Calu3 (cell line): ENCODE measurements around the gene MAPKAPK5. TPM values are rescaled to one million over a fixed set of nuclear protein-coding genes. Genes with fewer than 3 reads are reported as not detected.
A peak's percentile ranks its signal among the peaks of the same experiment; 100 is the strongest.

Experiments
- BruUV-seq: library from RNA; stranded (reverse); fragments of 400-500 nt; replicated peaks from 2 replicates; lab custom pipeline; 2021; lab: Mats Ljungman, UMichigan
- CTCF ChIA-PET: fragments of 300-600 bp; sonication (Branson Sonifier 250); formaldehyde crosslinking; loops from one replicate; lab custom pipeline; 2022; ENCODE audit warnings: antibody characterized with exemption; lab: Charles Lee
- DNase-seq: peaks from one replicate; pipeline ENCODE4 v3.0.0; 2022
- H3K27ac Mint-ChIP-seq: one replicate; pipeline ENCODE4 v1.8.0; 2022; ENCODE audit warnings: mixed read lengths; ENCODE audit not compliant: unreplicated experiment
- H3K27me3 Mint-ChIP-seq: one replicate; pipeline ENCODE4 v1.8.0; 2022; ENCODE audit warnings: mixed read lengths; ENCODE audit not compliant: unreplicated experiment
- H3K36me3 Mint-ChIP-seq: one replicate; pipeline ENCODE4 v1.8.0; 2022; ENCODE audit warnings: mild to moderate bottlenecking, moderate library complexity, mixed read lengths; ENCODE audit not compliant: insufficient read depth, unreplicated experiment
- H3K4me1 Mint-ChIP-seq: one replicate; pipeline ENCODE4 v1.8.0; 2022; ENCODE audit warnings: mild to moderate bottlenecking, low read depth, mixed read lengths; ENCODE audit not compliant: unreplicated experiment
- H3K4me3 Mint-ChIP-seq: one replicate; pipeline ENCODE4 v1.8.0; 2022; ENCODE audit warnings: mild to moderate bottlenecking, low read depth, moderate library complexity, mixed read lengths; ENCODE audit not compliant: unreplicated experiment
- H3K9me3 Mint-ChIP-seq: one replicate; pipeline ENCODE4 v1.8.0; 2022; ENCODE audit warnings: low read depth, mixed read lengths; ENCODE audit not compliant: unreplicated experiment
- intact Hi-C: fragments of 100-400 bp; cut with micrococcal nuclease; formaldehyde crosslinking; loops from one replicate; pipeline ENCODE4 v1.10.0; 2022; ENCODE audit not compliant: unreplicated experiment
- total RNA-seq: library from RNA; stranded (reverse); gene quantifications from 2 replicates; pipeline ENCODE4 v1.2.3, GENCODE V29; 2022
- TF ChIP-seq, protein P1 (sequence below): fragments of 200-600 bp; IDR thresholded peaks from one replicate; pipeline ENCODE4 v1.8.0; 2022; ENCODE audit warnings: antibody characterized with exemption; ENCODE audit not compliant: unreplicated experiment

MAPKAPK5 gene
- total RNA-seq, 1 experiment from 2014 or later = 84.8 TPM

GRCh38 chr12:111803038-111803626 lies 38.9 kb upstream of the MAPKAPK5 start:
- no peak for DNase-seq
- Mint-ChIP-seq H3K4me3 (no peak overlapping the region), H3K9me3 (no peaks in the 10 kb centered on the region), H3K4me1 (no peaks in the 10 kb centered on the region), H3K36me3 (peaks cover 41% of the 10 kb centered on the region), H3K27me3 (no peaks in the 10 kb centered on the region), H3K27ac (no peak overlapping the region)
- BruUV-seq = no TSS peak
- CTCF ChIA-PET = no interaction called here
- TF ChIP-seq, protein P1, sequence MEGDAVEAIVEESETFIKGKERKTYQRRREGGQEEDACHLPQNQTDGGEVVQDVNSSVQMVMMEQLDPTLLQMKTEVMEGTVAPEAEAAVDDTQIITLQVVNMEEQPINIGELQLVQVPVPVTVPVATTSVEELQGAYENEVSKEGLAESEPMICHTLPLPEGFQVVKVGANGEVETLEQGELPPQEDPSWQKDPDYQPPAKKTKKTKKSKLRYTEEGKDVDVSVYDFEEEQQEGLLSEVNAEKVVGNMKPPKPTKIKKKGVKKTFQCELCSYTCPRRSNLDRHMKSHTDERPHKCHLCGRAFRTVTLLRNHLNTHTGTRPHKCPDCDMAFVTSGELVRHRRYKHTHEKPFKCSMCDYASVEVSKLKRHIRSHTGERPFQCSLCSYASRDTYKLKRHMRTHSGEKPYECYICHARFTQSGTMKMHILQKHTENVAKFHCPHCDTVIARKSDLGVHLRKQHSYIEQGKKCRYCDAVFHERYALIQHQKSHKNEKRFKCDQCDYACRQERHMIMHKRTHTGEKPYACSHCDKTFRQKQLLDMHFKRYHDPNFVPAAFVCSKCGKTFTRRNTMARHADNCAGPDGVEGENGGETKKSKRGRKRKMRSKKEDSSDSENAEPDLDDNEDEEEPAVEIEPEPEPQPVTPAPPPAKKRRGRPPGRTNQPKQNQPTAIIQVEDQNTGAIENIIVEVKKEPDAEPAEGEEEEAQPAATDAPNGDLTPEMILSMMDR = no peak
- intact Hi-C loops = no loop called here

- H3K9me3 Mint-ChIP-seq = no peaks in the 10 kb centered on the region
- peaks cover 40% of the 10 kb centered on the region for H3K36me3 Mint-ChIP-seq
- H3K27me3 Mint-ChIP-seq = no peaks in the 10 kb centered on the region
- intact Hi-C loops = no loop called here
- TF ChIP-seq, protein P1 = no peak
- no peak for DNase-seq
- CTCF ChIA-PET = interaction anchor here (0.6 kb wide), 1 partner anchor 14 kb away, joined by 4 read pairs; no protein-coding TSS in a partner anchor
- H3K27ac Mint-ChIP-seq = no peak overlapping the region
- no TSS peak for BruUV-seq
- H3K4me3 Mint-ChIP-seq = no peak overlapping the region
- H3K4me1 Mint-ChIP-seq = no peaks in the 10 kb centered on the region
Observed at GRCh38 chr12:111803851-111804250, 38.2 kb upstream of the MAPKAPK5 start.

GRCh38 chr12:111806304-111806703 lies 35.7 kb upstream of the MAPKAPK5 start:
- Mint-ChIP-seq H3K4me1 (peaks cover under 1% of the 10 kb centered on the region), H3K9me3 (no peaks in the 10 kb centered on the region), H3K27me3 (no peaks in the 10 kb centered on the region), H3K4me3 (no peak overlapping the region), H3K36me3 (peaks cover 43% of the 10 kb centered on the region), H3K27ac (no peak overlapping the region)
- intact Hi-C loops = no loop called here
- TF ChIP-seq, protein P1 = no peak
- no peak for DNase-seq
- no TSS peak for BruUV-seq
- CTCF ChIA-PET = no interaction called here

DNA sequence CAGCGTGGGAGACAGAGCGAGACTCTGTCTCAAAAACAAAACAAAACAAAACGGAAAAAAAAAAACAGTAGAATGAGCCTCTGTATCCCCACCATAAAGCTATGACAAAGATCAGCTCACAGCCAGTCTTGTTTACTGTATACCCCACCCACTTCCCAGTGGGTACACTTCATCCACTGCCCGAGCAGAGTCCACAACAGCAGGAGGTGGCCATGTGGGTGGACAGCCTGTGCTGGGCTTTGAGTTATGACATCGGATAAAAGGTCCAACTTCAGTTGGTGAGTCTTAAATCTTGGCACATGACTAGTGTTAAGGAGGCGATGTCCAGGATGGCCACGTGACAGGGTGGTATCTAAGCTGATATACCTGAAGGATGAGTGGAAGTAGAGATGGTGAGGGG lies 34.8 kb upstream of the MAPKAPK5 start:
- BruUV-seq = no TSS peak
- no peaks in the 10 kb centered on the region for H3K27me3 Mint-ChIP-seq
- H3K4me3 Mint-ChIP-seq = no peak overlapping the region
- TF ChIP-seq, protein P1 = no peak
- no peaks in the 10 kb centered on the region for H3K9me3 Mint-ChIP-seq
- no peak for DNase-seq
- H3K4me1 Mint-ChIP-seq = peaks cover 8% of the 10 kb centered on the region
- H3K36me3 Mint-ChIP-seq = peaks cover 35% of the 10 kb centered on the region
- H3K27ac Mint-ChIP-seq = peak overlapping the region; percentile 6
- intact Hi-C loops = no loop called here
- CTCF ChIA-PET = interaction anchor here (0.6 to 0.7 kb wide), 3 partner anchors 39 to 169 kb away, joined by 3 to 6 read pairs (median 3); no protein-coding TSS in a partner anchor
